ENCODE data around the gene STMND1. TPM values are rescaled to one million over a fixed set of nuclear protein-coding genes. Genes with fewer than 3 reads are reported as not detected.

STMND1 gene
- total RNA-seq, 1 donor from 2014 or later = not detected

DNA sequence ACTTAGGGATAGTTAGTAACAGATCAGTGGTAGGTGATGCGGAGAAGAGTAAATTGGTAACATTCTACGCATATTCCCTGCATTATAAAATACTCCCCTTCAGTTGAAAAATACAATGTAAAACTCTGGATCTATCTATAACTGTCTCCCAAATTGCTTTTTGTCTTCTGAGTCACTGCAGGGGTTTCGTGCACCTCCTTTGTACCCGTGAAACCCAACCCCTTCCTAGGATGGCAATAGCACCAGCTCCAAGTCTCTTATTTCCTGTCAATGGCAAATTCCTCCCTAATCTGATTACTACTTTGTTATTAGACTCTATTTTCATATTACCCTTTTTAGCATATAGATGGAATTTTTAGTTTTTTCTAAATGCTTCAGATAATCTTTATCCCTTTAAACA is 20.6 kb upstream of the STMND1 start:
- Mint-ChIP-seq H3K4me3 (ENCODE audit: low read depth) (no peak overlapping the region), H3K27me3 (ENCODE audit: low read depth) (peaks cover 6% of the 10 kb centered on the region), H3K27ac (no peak overlapping the region), H3K9me3 (no peaks in the 10 kb centered on the region), H3K36me3 (ENCODE audit: low read depth) (no peaks in the 10 kb centered on the region), H3K4me1 (ENCODE audit: low read depth) (no peaks in the 10 kb centered on the region)
- DNase-seq (ENCODE audit: low spot score) = no peak
- intact Hi-C loops (cut with micrococcal nuclease) = loop anchor here (10.0 kb wide), 2 partner anchors 316 to 566 kb away; partner anchors contain the start of gene ATXN1

DNA sequence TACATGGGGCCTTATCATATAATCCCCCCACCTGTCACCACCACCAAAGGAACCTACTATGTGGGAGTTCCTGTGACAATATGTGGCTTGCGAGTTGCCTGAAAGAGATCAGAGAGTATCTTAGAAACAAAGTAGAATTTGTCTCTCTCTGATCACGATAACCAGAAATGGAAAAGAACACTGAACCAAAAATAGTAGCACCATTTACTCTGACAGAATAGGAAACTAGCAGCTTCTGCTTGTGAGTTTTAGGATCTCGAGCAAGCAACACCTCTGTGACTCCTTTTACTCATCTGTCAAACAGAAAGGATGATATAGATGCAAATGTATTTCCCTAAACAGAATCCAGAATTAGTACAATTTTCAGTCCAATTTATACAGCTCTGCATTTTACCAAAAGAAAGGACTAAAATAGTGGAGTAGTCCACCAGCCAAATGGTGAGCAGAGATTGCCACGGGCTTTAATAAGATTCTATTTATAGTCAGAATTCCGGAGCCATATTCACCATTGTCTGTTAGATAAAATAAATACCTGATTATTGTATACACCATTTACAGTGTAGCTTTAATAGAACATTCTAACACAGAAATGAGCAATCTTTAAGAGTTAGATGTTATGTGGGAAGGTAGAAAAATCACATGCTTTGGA is 19.9 kb upstream of the STMND1 start:
- intact Hi-C loops (cut with micrococcal nuclease) = loop anchor here (10.0 kb wide), 2 partner anchors 317 to 567 kb away; partner anchors contain the start of gene ATXN1
- no peak for DNase-seq (ENCODE audit: low spot score)
- no peaks in the 10 kb centered on the region for H3K36me3 Mint-ChIP-seq (ENCODE audit: low read depth)
- no peak overlapping the region for H3K4me3 Mint-ChIP-seq (ENCODE audit: low read depth)
- H3K27ac Mint-ChIP-seq = no peak overlapping the region
- peaks cover 6% of the 10 kb centered on the region for H3K27me3 Mint-ChIP-seq (ENCODE audit: low read depth)
- no peaks in the 10 kb centered on the region for H3K9me3 Mint-ChIP-seq
- H3K4me1 Mint-ChIP-seq (ENCODE audit: low read depth) = no peaks in the 10 kb centered on the region

DNA sequence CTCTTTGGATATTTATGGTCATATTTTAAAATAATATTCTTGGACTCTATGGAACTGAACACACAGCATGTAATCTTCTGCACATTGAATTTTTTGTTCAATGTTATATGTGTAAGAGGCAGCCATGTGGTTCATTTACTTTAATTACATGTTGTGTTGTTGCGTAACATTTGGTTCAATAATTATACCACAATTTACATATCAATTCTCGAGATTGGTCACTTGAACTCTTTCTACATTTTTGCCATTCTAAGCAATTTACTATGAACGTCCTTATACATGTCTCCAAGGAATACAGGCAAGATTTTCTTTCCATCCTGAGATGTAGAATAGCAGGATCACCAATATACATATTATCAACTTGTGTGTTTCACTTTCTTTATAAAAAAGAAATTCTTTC is 18.5 kb upstream of the STMND1 start:
- H3K27me3 Mint-ChIP-seq (ENCODE audit: low read depth) = peaks cover 6% of the 10 kb centered on the region
- no peak overlapping the region for H3K4me3 Mint-ChIP-seq (ENCODE audit: low read depth)
- intact Hi-C loops (cut with micrococcal nuclease) = loop anchor here (10.0 kb wide), 2 partner anchors 319 to 569 kb away; partner anchors contain the start of gene ATXN1
- H3K9me3 Mint-ChIP-seq = no peaks in the 10 kb centered on the region
- H3K27ac Mint-ChIP-seq = no peak overlapping the region
- DNase-seq (ENCODE audit: low spot score) = no peak
- no peaks in the 10 kb centered on the region for H3K4me1 Mint-ChIP-seq (ENCODE audit: low read depth)
- H3K36me3 Mint-ChIP-seq (ENCODE audit: low read depth) = no peaks in the 10 kb centered on the region

DNA sequence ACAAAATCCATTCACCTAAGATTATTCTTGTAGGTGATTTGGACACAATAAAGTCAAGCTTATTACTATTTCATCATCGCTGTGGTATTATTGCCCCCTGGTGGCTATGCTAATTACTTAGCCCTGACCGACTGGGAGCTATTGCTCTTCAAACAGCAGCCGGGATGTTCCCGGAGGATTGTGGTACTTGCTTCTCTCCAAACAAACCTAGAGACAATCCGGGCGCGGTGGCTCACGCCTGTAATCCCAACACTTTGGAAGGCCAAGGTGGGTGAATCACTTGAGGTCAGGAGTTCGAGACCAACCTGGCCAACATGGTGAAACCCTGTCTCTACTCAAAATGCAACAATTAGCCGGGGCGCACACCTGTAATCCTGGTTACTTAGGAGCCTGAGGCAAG is 15.4 kb upstream of the STMND1 start:
- intact Hi-C loops (cut with micrococcal nuclease) = loop anchor here (10.0 kb wide), 2 partner anchors 322 to 572 kb away; partner anchors contain the start of gene ATXN1
- Mint-ChIP-seq H3K36me3 (ENCODE audit: low read depth) (no peaks in the 10 kb centered on the region), H3K4me3 (ENCODE audit: low read depth) (no peak overlapping the region), H3K9me3 (no peaks in the 10 kb centered on the region), H3K27me3 (ENCODE audit: low read depth) (peaks cover 10% of the 10 kb centered on the region), H3K27ac (no peak overlapping the region), H3K4me1 (ENCODE audit: low read depth) (no peaks in the 10 kb centered on the region)
- no peak for DNase-seq (ENCODE audit: low spot score)

DNA sequence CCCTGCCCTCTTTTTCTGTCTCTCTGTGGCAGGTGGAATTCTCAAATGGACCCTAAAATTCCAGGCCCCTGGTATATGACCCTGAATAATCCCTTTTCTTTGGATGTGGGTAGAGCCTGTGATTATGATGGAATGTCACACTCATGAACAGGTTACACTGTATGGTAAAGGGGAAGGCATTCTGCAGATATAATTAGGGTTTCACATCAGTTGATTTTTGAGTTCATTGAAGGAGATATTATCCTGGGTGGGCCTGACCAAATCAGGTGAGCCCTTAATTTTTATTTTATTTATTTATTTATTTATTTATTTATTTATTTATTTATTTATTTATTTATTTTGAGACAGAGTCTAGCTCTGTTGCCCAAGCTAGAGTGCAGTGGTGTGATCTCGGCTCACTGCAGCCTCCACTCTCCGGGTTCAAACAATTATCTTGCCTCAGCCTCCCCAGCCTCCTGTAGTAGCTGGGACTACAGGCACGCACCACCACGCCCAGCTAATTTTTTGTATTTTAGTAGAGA is 13.7 kb upstream of the STMND1 start:
- Mint-ChIP-seq H3K4me1 (ENCODE audit: low read depth) (no peaks in the 10 kb centered on the region), H3K27ac (no peak overlapping the region), H3K27me3 (ENCODE audit: low read depth) (peaks cover 10% of the 10 kb centered on the region), H3K4me3 (ENCODE audit: low read depth) (no peak overlapping the region), H3K9me3 (no peaks in the 10 kb centered on the region), H3K36me3 (ENCODE audit: low read depth) (no peaks in the 10 kb centered on the region)
- DNase-seq (ENCODE audit: low spot score) = no peak
- intact Hi-C loops (cut with micrococcal nuclease) = loop anchor here (10.0 kb wide), 2 partner anchors 323 to 573 kb away; partner anchors contain the start of gene ATXN1

DNA sequence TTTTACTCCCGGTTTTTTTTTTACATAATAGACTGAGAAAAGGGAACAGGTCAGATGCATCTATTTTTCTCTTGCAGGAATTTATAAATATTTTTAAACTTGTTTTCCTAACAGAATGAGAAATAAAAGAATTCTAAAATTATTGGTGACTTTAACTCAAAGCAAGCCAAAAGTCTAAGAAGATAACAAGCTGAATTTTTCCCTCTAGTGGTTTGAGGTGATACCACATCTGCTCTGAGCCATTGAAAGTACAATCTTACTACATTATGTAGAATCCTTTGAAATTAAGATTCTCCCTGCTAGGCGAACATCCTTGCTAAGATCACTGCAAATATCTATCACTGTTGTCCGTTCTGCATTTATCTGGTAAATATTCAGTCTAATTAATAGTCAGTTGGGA is 10.7 kb upstream of the STMND1 start:
- H3K9me3 Mint-ChIP-seq = no peaks in the 10 kb centered on the region
- intact Hi-C loops (cut with micrococcal nuclease) = no loop called here

DNA sequence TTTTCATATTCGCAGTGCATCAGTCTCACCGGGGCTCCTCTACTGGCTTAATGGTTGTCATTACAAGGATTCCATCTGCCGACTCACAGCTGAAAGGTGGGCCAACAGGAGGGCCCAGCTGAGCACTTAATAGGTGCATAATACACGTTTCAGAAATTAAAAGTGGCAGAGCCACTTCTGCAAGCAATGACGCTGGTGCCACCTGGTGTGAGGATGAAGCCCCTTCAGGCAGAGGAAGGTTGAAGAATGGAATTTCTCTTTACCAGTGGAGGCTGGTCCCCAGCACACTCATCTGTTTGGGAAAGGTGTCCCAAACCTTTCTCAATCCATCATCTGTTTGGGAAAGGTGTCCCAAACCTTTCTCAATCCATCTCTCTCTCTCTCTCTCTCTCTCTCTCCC is 8.2 kb upstream of the STMND1 start:
- H3K4me1 Mint-ChIP-seq (ENCODE audit: low read depth) = no peaks in the 10 kb centered on the region

More for the DNA sequence above, 10.7 kb upstream of the STMND1 start:
- DNase-seq (ENCODE audit: low spot score) = no peak
- Mint-ChIP-seq H3K4me3 (ENCODE audit: low read depth) (no peak overlapping the region), H3K27ac (no peak overlapping the region), H3K36me3 (ENCODE audit: low read depth) (no peaks in the 10 kb centered on the region), H3K4me1 (ENCODE audit: low read depth) (no peaks in the 10 kb centered on the region), H3K27me3 (ENCODE audit: low read depth) (peaks cover 6% of the 10 kb centered on the region)

DNA sequence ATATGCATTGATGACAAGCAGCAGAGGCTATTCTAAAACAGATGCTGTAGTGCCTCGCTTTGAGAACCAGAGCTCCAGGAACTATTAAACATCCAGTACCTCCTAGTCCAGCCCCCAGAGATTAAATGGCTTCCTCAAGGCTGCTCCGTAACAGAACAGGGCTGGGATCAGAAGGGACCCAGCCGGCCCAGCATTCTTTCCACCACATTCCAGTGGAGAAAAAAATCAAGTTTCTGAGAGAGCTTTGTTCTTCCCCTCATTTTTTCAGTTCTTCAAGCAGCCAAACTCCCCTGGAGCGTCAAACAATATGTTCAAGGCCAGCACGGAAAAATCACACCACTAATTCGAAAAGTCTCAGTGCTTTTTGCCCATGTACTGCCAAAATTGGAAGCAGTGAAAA is 5.8 kb upstream of the STMND1 start:
- Mint-ChIP-seq H3K27ac (no peak overlapping the region), H3K9me3 (no peaks in the 10 kb centered on the region), H3K27me3 (ENCODE audit: low read depth) (peaks cover 25% of the 10 kb centered on the region), H3K36me3 (ENCODE audit: low read depth) (no peaks in the 10 kb centered on the region), H3K4me1 (ENCODE audit: low read depth) (no peaks in the 10 kb centered on the region), H3K4me3 (ENCODE audit: low read depth) (no peak overlapping the region)
- no peak for DNase-seq (ENCODE audit: low spot score)
- intact Hi-C loops (cut with micrococcal nuclease) = no loop called here

More for the DNA sequence above, 8.2 kb upstream of the STMND1 start:
- Mint-ChIP-seq H3K4me3 (ENCODE audit: low read depth) (no peak overlapping the region), H3K36me3 (ENCODE audit: low read depth) (no peaks in the 10 kb centered on the region), H3K27ac (no peak overlapping the region), H3K27me3 (ENCODE audit: low read depth) (peaks cover 8% of the 10 kb centered on the region), H3K9me3 (no peaks in the 10 kb centered on the region)
- intact Hi-C loops (cut with micrococcal nuclease) = no loop called here
- no peak for DNase-seq (ENCODE audit: low spot score)

DNA sequence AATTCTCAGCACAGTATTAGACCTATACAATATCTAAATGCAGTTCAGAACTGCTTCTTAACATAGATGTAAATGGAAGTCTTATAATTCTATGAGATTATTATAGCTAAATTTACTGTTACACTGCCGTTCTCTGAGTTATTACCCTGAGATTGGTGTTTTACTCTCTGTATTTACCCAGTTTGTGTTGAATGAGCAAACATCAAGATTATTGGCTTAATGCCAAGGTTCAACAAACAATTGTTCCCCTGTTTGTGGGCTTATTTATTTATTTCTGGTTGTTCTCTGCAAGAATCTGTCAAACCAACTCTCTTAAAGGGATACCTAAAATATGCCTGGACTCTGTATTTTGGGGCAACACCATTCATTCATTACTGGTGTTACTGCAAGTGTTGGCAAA is 5.2 kb upstream of the STMND1 start:
- Mint-ChIP-seq H3K4me1 (ENCODE audit: low read depth) (peaks cover 4% of the 10 kb centered on the region), H3K27ac (no peak overlapping the region), H3K36me3 (ENCODE audit: low read depth) (no peaks in the 10 kb centered on the region), H3K4me3 (ENCODE audit: low read depth) (no peak overlapping the region), H3K27me3 (ENCODE audit: low read depth) (peaks cover 29% of the 10 kb centered on the region), H3K9me3 (no peaks in the 10 kb centered on the region)
- DNase-seq (ENCODE audit: low spot score) = no peak
- intact Hi-C loops (cut with micrococcal nuclease) = no loop called here

DNA sequence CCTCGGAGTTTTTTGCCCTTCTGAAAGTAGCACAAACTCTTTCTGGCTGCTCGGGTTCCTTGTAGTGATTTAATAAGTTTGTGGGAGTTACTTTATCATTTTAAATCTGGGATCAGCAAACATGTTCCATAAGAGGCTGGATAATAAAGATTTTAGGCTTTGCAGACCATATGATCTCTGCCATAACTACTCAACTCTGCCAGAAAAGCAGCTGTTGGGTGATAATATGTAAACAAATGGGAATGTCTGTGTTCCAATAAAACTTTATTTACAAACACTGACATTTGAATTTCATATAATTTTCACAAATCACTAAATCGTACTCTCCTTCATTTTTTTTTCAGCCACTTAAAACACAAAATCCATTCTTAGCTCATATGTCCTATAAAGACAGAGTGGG is 3.9 kb upstream of the STMND1 start:
- Mint-ChIP-seq H3K27ac (no peak overlapping the region), H3K9me3 (no peaks in the 10 kb centered on the region), H3K36me3 (ENCODE audit: low read depth) (no peaks in the 10 kb centered on the region), H3K27me3 (ENCODE audit: low read depth) (peaks cover 41% of the 10 kb centered on the region), H3K4me1 (ENCODE audit: low read depth) (peaks cover 4% of the 10 kb centered on the region), H3K4me3 (ENCODE audit: low read depth) (no peak overlapping the region)
- intact Hi-C loops (cut with micrococcal nuclease) = no loop called here
- DNase-seq (ENCODE audit: low spot score) = no peak

DNA sequence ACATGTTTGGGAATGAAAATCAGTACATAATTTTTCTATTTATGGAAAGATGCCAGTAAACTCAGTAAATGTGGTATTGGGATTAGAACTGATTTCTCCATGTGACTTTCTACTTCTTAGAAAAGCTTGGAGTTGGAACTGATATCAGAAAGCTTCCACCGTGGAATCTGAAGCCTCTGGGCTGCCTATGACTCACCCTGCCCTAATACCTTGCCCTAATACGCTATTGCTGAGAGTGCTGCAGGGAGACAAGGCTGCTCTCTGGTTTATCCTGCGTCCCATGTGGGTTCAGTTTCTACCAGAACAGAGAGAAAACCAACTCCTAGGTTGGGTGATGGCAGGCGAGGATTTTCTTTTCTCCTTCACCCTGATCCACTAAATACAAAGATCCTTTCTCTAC is 3.3 kb upstream of the STMND1 start:
- Mint-ChIP-seq H3K27me3 (ENCODE audit: low read depth) (peaks cover 41% of the 10 kb centered on the region), H3K4me3 (ENCODE audit: low read depth) (no peak overlapping the region), H3K4me1 (ENCODE audit: low read depth) (peaks cover 4% of the 10 kb centered on the region), H3K9me3 (no peaks in the 10 kb centered on the region), H3K36me3 (ENCODE audit: low read depth) (no peaks in the 10 kb centered on the region), H3K27ac (no peak overlapping the region)
- no peak for DNase-seq (ENCODE audit: low spot score)
- intact Hi-C loops (cut with micrococcal nuclease) = no loop called here

DNA sequence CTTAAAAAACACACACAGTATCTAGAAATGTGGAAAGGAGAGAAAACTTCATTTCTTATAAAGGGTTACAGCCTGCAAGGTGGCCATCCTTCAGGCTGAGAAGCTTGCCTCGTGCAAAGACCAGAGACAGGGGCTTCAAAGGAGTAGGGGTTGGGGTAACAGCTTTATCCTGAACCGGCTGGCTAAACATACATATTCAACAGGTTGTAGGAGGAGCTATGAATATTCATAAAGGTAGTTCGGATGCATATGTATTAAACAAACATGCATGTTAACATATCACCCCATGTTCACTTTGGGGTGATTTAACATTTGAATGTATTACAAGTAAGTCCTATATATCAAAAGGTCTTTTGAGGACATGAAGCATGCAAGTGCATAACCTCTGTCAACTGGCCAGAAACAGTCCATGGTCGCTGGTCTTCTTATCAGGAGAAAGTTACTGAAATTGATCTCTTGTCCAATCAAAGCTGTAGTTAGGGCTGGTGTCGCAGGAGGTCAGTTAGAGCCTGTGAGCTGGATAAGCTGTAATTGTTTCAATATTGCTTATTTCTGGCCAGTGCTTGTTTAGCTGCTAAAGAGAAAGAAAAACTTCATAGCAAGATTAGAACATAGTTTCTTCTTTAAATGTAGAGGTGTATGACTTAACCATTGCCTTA is 2.3 kb upstream of the STMND1 start:
- no peak for DNase-seq (ENCODE audit: low spot score)
- H3K27me3 Mint-ChIP-seq (ENCODE audit: low read depth) = peaks cover 43% of the 10 kb centered on the region
- intact Hi-C loops (cut with micrococcal nuclease) = no loop called here
- no peaks in the 10 kb centered on the region for H3K36me3 Mint-ChIP-seq (ENCODE audit: low read depth)
- H3K9me3 Mint-ChIP-seq = no peaks in the 10 kb centered on the region
- no peak overlapping the region for H3K27ac Mint-ChIP-seq
- H3K4me1 Mint-ChIP-seq (ENCODE audit: low read depth) = peaks cover 4% of the 10 kb centered on the region
- H3K4me3 Mint-ChIP-seq (ENCODE audit: low read depth) = no peak overlapping the region

DNA sequence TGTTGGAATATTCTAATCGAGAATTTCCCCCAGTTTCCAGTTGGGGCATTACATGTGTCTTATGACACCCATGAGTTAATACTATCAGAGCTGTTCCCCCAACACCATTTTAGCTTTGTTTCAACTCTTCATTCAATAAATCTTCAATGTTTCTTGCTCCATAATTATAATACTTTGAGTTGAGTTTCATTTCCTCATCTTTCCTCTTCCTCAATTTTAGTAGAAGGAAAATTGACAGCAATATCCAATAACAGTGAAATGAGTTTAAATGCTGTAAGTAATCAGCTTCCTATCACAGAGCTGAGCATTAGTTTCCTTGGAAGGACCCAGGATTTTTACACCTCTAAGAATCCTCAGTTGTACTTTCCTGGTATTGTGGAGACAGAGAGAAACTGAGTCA is 1.0 kb upstream of the STMND1 start:
- intact Hi-C loops (cut with micrococcal nuclease) = no loop called here

More for the DNA sequence above, 1.0 kb upstream of the STMND1 start:
- no peaks in the 10 kb centered on the region for H3K9me3 Mint-ChIP-seq
- H3K27ac Mint-ChIP-seq = no peak overlapping the region
- peaks cover 43% of the 10 kb centered on the region for H3K27me3 Mint-ChIP-seq (ENCODE audit: low read depth)
- no peaks in the 10 kb centered on the region for H3K36me3 Mint-ChIP-seq (ENCODE audit: low read depth)
- peaks cover 4% of the 10 kb centered on the region for H3K4me1 Mint-ChIP-seq (ENCODE audit: low read depth)
- no peak overlapping the region for H3K4me3 Mint-ChIP-seq (ENCODE audit: low read depth)
- no peak for DNase-seq (ENCODE audit: low spot score)
